Measurements from ENCODE around the gene OR10V1. TPM values are rescaled to one million over a fixed set of nuclear protein-coding genes. Genes with fewer than 3 reads are reported as not detected.
"Not testable (repeated sequence)": the region's sequence is repeated elsewhere in the genome, so short reads cannot be mapped to it uniquely, and the experiment has no call there.

OR10V1 gene
- total and polyA plus RNA-seq, 2 donors from 2014 or later: not detected

GRCh38 chr11:59698506-59698905, 15.1 kb downstream of the OR10V1 start:
- no peaks in the 10 kb centered on the region for H3K27me3 ChIP-seq (ENCODE audit: control insufficient read depth, insufficient read depth, low read length)
- H3K36me3 ChIP-seq (ENCODE audit: control insufficient read depth in 2 of 3, insufficient read depth in 3 of 3, low read length in 3 of 3): no peaks in the 10 kb centered on the region
- intact Hi-C loops (cut with DNase I): no loop called here
- FAIRE-seq: no peak
- H3K9me3 ChIP-seq (ENCODE audit: control insufficient read depth in 2 of 3, insufficient read depth in 1 of 3, low read length in 3 of 3): no peaks in the 10 kb centered on the region
- H3K27ac ChIP-seq (ENCODE audit: low read depth in 2 of 2, low read length in 2 of 2): no peak overlapping the region
- H3K4me1 ChIP-seq (ENCODE audit: control insufficient read depth in 2 of 3, insufficient read depth in 2 of 3, low read depth in 1 of 3, low read length in 3 of 3): no peaks in the 10 kb centered on the region
- no peak overlapping the region for H3K4me3 ChIP-seq (ENCODE audit: low read length in 3 of 3)
- DNase-seq: no peak
- no peak overlapping the region for H3K9ac ChIP-seq (ENCODE audit: low read length in 3 of 3)
- TF ChIP-seq CTCF (IDR thresholded peaks at IDR 0.05; ENCODE audit: borderline replicate concordance, extremely low read depth, insufficient read depth): no peak

- Histone ChIP-seq H3K36me3 (ENCODE audit: control insufficient read depth in 2 of 3, insufficient read depth in 3 of 3, low read length in 3 of 3) (no peaks in the 10 kb centered on the region), H3K4me3 (ENCODE audit: low read length in 3 of 3) (no peak overlapping the region), H3K27me3 (ENCODE audit: control insufficient read depth, insufficient read depth, low read length) (no peaks in the 10 kb centered on the region), H3K4me1 (ENCODE audit: control insufficient read depth in 2 of 3, insufficient read depth in 2 of 3, low read depth in 1 of 3, low read length in 3 of 3) (peaks cover 0 to 4% (median 0%) of the 10 kb centered on the region in 3 donors), H3K9ac (ENCODE audit: low read length in 3 of 3) (no peak overlapping the region), H3K9me3 (ENCODE audit: control insufficient read depth in 2 of 3, insufficient read depth in 1 of 3, low read length in 3 of 3) (peaks cover 0 to 4% (median 3%) of the 10 kb centered on the region in 3 donors), H3K27ac (ENCODE audit: low read depth in 2 of 2, low read length in 2 of 2) (no peak overlapping the region)
- FAIRE-seq: no peak
- no peak for DNase-seq
- no peak for TF ChIP-seq CTCF (IDR thresholded peaks at IDR 0.05; ENCODE audit: borderline replicate concordance, extremely low read depth, insufficient read depth)
- intact Hi-C loops (cut with DNase I): no loop called here
Observed at GRCh38 chr11:59692915-59693314, 20.7 kb downstream of the OR10V1 start.

GRCh38 chr11:59691156-59691555, 22.5 kb downstream of the OR10V1 start:
- intact Hi-C loops (cut with DNase I): no loop called here
- no peak overlapping the region for H3K4me3 ChIP-seq (ENCODE audit: low read length in 3 of 3)
- H3K27me3 ChIP-seq (ENCODE audit: control insufficient read depth, insufficient read depth, low read length): no peaks in the 10 kb centered on the region
- H3K27ac ChIP-seq (ENCODE audit: low read depth in 2 of 2, low read length in 2 of 2): no peak overlapping the region
- no peak overlapping the region for H3K9ac ChIP-seq (ENCODE audit: low read length in 3 of 3)
- FAIRE-seq (no peak), DNase-seq (no peak)
- TF ChIP-seq CTCF (IDR thresholded peaks at IDR 0.05; ENCODE audit: borderline replicate concordance, extremely low read depth, insufficient read depth): no peak
- no peaks in the 10 kb centered on the region for H3K36me3 ChIP-seq (ENCODE audit: control insufficient read depth in 2 of 3, insufficient read depth in 3 of 3, low read length in 3 of 3)
- H3K9me3 ChIP-seq (ENCODE audit: control insufficient read depth in 2 of 3, insufficient read depth in 1 of 3, low read length in 3 of 3): peaks cover 0 to 4% (median 3%) of the 10 kb centered on the region in 3 donors
- H3K4me1 ChIP-seq (ENCODE audit: control insufficient read depth in 2 of 3, insufficient read depth in 2 of 3, low read depth in 1 of 3, low read length in 3 of 3): peaks cover 0 to 4% (median 0%) of the 10 kb centered on the region in 3 donors

GRCh38 chr11:59689015-59689414, 24.6 kb downstream of the OR10V1 start:
- Histone ChIP-seq H3K27me3 (ENCODE audit: control insufficient read depth, insufficient read depth, low read length) (no peaks in the 10 kb centered on the region), H3K9ac (ENCODE audit: low read length in 3 of 3) (no peak overlapping the region), H3K4me3 (ENCODE audit: low read length in 3 of 3) (no peak overlapping the region), H3K4me1 (ENCODE audit: control insufficient read depth in 2 of 3, insufficient read depth in 2 of 3, low read depth in 1 of 3, low read length in 3 of 3) (peaks cover 0 to 4% (median 0%) of the 10 kb centered on the region in 3 donors), H3K36me3 (ENCODE audit: control insufficient read depth in 2 of 3, insufficient read depth in 3 of 3, low read length in 3 of 3) (no peaks in the 10 kb centered on the region), H3K27ac (ENCODE audit: low read depth in 2 of 2, low read length in 2 of 2) (peak overlapping the region; percentile 7 to 72), H3K9me3 (ENCODE audit: control insufficient read depth in 2 of 3, insufficient read depth in 1 of 3, low read length in 3 of 3) (peaks cover 0 to 4% (median 3%) of the 10 kb centered on the region in 3 donors)
- no peak for TF ChIP-seq CTCF (IDR thresholded peaks at IDR 0.05; ENCODE audit: borderline replicate concordance, extremely low read depth, insufficient read depth)
- intact Hi-C loops (cut with DNase I): loop anchor here (10.0 kb wide), 1 partner anchor 404 kb away; no protein-coding TSS in a partner anchor
- FAIRE-seq (no peak), DNase-seq (no peak)

- FAIRE-seq: not testable (repeated sequence)
Observed at GRCh38 chr11:59681260-59681725, 32.4 kb downstream of the OR10V1 start.

More at GRCh38 chr11:59681260-59681725, 32.4 kb downstream of the OR10V1 start:
- not testable (repeated sequence) for H3K9me3 ChIP-seq (ENCODE audit: control insufficient read depth in 2 of 3, insufficient read depth in 1 of 3, low read length in 3 of 3); H3K36me3 ChIP-seq (ENCODE audit: control insufficient read depth in 2 of 3, insufficient read depth in 3 of 3, low read length in 3 of 3); H3K4me1 ChIP-seq (ENCODE audit: control insufficient read depth in 2 of 3, insufficient read depth in 2 of 3, low read depth in 1 of 3, low read length in 3 of 3); H3K4me3 ChIP-seq (ENCODE audit: low read length in 3 of 3); H3K27ac ChIP-seq (ENCODE audit: low read depth in 2 of 2, low read length in 2 of 2); H3K27me3 ChIP-seq (ENCODE audit: control insufficient read depth, insufficient read depth, low read length)
- intact Hi-C loops (cut with DNase I): loop anchor here (10.0 kb wide), 1 partner anchor 396 kb away; no protein-coding TSS in a partner anchor
- H3K9ac ChIP-seq (ENCODE audit: low read length in 3 of 3): peak overlapping the region in 1 of 3 donors; percentile 59
- DNase-seq: peak in 2 of 5 donors; percentile 24 to 40

Measured in kidney (tissue), 14 donors.